GM18499 (cell line): ENCODE results near the gene RAB7A.
"Not testable (repeated sequence)": the region's sequence is repeated elsewhere in the genome, so short reads cannot be mapped to it uniquely, and the experiment has no call there.

ENCODE experiments used
- ATAC-seq: cut with Tn5 transposase; IDR thresholded peaks from one replicate; pipeline ENCODE4 v1.9.1; 2021; ENCODE audit warnings: moderate number of reproducible peaks; ENCODE audit not compliant: insufficient read depth, unreplicated experiment

The RAB7A gene

DNA sequence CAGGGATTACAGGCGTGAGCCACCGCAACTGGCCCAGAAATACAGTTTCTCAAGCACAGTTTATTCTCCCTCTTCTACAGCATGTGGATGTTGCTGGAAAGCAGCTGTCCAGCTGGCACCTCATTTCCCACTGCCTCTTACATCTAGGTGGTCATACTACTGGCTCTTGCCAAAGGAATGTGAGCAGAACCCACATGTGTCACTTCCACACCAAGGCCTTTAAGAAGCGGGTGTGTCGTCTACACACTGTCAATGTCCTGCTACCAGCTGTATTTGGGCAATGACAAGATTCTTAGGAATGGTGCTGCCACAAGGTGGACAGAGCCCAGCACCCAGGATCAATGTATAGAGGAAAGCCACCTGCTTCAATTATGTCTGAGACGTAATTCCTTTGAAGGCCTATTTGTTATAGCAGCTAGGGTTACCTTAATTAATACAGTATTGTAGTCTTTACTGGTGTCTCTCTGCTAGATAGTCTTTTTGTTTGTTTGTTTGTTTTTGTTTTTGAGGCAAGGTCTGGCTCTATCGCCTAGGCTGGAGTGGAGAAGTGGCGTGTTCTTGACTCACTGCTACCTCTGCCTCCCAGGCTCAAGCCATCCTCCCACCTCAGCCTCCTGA is 15.1 kb upstream of the RAB7A start:
- no peak for ATAC-seq

DNA sequence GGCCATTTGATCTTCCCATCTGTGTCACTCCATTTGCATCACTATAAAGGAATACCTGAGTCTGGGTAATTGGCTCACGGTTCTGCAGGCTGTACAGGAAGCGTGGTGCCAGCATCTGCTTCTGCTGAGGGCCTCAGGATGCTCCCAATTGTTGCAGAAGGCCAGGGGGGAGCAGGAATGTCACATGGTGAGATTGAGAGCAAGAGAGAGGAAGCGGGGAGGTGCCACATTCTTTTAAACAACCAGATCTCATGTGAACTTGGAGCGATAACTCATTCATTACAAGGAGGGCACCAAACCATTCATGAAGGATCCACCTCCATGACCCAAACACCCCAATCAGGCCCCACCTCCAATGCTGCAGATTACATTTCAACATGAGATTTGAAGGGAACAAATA is 13.1 kb upstream of the RAB7A start:
- no peak for ATAC-seq

DNA sequence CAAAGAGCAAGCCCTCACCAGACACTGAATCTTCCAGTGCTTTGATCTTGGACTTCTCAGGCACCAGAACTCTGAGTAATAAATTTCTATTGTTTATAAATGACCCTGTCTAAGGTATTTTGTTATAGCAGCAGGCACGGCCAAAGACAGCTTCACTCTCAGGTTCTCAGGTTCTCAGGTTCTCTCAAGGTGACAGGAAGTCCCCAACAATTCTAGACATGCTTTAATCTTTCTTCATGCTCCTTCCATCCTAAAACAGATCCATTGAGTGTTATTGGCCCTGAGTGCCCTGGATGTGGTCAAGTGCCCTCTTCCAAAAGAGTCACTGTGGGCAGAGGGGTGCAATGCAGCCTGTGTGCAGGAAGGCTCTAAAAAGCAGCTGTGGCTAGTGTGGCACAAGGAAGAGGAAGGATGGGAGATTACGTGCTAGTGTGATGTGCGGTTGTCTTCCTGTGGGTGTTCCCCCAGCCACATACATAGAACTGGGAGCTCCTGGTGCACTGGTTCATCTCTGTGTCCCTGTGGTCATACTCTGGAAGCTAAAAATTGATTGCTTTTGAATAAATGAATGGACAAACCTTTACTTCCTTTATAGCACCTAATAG is 11.0 kb upstream of the RAB7A start:
- no peak for ATAC-seq

DNA sequence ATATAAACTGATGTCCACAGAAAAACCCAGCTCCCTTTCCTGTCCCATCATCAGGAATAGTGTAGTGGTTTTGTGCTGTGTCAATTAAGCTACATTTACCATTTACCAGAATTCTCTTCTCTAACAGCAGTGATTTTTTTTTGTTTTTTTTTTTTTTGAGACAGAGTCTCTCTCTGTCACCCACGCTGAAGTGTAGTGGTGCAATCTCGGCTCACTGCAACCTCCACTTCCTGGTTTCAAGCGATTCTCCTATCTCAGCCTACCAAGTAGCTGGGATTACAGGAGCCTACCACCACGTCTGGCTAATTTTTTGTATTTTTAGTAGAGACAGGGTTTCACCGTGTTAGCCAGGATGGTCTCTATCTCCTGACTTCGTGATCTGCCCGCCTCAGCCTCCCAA is 7.1 kb upstream of the RAB7A start:
- not testable (repeated sequence) for ATAC-seq

DNA sequence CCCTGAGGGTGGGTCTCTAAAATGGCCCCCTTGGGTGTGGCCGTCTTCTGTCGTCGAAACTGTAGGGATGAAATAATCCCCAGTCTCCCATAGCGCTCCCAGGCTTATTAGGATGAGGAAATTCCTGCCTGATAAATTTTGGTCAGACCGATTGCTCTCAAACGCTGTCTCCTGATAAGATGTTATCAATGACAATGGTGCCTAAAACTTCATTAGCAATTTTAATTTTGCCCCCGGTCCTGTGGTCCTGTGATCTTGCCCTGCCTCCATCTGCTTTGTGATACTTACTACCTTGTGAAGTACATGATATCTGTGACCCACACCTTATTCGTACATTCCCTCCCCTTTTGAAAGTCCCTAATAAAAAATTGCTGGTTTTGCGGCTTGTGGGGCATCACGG is 5.1 kb upstream of the RAB7A start:
- no peak for ATAC-seq

DNA sequence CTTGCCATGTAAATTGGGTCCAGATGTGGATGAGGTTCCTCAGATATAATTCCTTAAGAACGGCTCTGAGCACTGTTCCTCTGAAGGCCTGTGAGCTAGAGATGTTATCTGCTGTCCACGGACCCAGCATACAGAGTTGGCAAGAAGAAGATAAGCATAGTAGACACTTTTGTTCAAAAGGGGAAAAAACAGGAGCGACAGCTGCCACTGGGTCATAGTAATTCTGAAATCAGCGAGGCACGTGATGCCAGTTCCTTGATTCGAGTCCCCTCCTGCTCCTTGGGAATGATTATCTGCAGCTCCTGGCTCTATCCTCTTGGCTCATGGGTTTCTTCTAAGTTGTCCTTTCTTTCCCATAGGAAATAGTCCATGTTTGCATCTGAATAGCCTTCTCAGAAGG is 2.5 kb upstream of the RAB7A start:
- ATAC-seq, result no peak

DNA sequence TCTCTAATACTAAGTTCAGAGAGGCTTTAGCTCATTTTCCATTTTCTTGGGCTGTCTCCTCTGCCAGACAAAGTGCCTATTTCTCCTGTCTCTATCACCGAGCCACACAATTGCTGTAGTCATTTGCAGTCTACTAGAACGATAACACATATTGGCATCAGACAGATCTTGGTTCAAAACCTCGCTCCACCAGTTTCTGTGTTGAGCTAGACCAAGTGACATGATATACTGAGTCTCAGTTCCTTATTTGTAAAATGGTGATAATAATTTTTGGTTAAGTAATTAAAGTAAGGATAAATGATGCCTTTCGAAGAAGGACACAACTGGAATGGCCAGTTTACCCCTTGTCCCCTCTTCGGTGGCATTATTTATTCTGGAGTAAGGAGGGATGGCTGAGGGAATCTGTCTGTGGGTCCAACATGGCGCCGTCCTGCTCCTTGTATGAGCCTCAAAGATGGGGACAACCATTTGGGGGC is 398 bp upstream of the RAB7A start:
- peak; percentile 7 for ATAC-seq

DNA sequence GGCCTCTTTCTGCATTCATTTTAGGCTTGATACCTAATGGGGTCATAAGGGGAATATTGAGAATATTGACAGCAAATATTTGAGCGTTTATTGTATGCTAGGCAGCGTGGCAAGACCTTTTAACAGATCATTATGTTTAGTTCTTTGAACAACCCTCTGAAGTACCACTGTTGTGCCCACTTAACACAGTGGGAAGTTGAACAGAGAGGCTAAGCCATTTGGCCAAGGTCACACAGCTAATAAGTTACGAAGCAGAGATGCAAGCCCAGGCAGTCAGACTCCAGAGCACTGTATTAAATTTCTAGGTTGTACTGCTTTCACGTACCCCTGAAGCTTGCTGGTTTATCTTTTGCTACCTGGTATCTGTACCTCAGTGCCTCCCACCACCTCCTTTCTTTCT is 1.1 kb downstream of the RAB7A start:
- ATAC-seq, result no peak

DNA sequence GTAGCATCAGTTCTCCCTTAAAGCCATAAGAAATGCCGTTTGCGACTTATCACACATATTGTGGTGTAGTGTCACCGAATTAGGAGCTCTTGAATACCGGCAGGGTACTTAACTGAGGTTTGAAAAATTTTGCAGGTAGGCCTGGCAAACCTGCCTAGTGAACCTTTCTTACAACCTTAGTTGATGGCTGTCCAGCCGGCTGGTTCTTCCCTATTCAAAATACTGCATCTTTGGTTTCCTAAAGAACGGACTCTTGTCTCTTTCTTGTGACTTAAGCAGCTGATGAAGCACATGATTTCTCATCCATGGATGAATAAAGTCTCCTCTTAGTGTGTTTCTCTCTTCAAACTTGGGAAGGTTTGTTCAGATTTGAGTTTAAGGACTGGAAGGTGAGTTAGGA is 1.5 kb downstream of the RAB7A start:
- ATAC-seq, result no peak

DNA sequence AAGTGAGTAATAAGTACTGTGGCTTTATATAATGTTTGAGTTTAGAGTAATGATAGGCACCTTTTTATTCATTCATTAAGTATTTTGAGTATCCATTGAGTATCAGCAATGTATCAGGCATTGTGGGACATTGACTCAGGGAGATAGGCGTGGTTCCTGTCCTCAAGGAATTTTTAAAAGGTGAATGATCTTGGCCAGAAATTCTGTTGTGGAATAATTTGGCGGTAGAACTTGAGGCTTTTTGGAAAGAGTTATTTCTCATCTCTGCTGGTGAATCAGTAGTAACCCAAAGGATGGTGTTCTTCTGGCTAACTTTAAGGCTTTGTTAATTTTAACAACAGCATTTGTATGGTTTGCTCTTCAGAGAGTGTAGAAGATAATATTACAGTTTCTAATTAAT is 2.0 kb downstream of the RAB7A start:
- ATAC-seq, result no peak

DNA sequence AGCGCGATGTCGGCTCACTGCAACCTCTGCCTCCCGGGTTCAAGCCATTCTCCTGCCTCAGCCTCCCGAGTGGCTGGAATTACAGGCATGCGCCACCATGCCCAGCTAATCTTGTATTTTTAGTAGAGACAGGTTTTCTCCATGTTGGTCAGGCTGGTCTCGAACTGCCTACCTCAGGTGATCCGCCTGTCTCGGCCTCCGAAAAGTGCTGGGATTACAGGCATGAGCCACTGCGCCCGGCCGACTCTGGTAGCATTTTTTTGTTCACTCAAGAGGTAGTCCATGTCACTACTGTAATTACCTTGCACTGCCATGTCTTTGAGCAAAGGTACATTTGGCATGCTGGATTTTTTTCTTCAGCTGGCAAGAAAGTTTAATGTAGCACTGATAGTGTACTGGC is 2.5 kb downstream of the RAB7A start:
- ATAC-seq, result not testable (repeated sequence)

DNA sequence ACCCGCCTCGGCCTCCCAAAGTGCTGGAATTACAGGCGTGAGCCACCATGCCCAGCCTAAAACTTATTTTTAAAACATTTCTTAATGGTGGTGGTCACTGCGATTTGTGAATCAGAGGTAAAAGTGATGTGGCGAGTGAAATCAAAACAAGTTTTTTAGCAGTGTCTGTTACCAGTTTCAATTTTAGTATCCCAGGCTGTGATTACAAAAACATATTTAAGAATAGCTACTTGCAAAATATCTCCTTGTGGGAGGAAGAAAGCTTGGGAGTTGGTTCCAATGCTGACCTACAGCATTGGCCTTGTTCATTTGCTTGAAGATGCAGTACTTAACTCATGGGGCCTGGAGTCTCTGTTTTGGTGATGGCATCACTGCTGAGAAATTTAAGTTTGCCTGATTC is 4.5 kb downstream of the RAB7A start:
- no peak for ATAC-seq

DNA sequence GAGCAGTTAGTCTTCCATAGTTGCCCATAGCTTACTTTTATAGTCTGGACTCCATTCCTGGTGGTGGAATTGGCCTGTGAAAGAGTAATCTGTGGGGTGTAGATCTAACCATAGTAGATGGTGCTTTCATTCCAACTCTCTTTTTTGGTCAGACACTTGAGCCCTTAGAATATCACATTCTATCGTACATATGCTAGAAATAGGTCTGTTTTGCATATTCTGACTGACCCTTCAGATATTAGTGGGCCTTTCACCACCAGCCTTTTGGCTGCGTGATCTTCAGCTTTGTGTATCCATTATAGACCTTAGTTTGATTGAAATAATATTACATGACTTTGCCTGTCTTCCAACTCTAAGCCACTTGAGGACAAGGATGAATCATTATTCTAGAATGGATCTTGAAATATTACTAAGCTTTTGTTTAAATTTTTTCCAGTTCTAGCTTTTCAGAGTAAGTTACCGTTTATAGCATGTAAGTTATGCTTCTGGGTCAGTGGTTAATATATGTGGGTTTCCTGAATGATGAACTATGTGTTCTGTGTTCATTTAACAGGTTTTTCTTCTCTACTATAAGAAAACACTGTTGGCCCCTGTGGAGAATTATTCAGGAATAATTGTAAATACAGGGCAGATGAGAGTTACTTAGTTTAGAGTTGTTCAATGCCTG is 8.7 kb downstream of the RAB7A start:
- ATAC-seq, result no peak

DNA sequence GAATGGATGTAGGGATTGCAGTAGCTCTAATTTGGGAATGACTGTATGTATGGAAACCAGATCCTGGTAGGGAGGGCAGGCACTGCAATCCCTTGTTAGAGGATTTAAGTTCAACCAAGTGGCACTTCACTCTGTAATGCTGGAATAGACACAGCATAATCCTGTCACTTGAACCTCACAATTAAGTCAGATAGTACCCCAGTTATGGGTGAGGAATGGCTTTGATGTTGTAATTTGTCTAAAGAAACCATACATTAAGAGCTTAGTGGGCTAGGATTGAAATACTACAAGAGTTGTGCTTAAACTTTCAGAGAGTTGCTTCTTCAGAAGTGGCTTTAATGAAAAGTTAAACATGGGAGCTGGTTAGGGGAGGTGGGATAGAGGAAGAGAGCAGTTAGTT is 9.3 kb downstream of the RAB7A start:
- no peak for ATAC-seq

DNA sequence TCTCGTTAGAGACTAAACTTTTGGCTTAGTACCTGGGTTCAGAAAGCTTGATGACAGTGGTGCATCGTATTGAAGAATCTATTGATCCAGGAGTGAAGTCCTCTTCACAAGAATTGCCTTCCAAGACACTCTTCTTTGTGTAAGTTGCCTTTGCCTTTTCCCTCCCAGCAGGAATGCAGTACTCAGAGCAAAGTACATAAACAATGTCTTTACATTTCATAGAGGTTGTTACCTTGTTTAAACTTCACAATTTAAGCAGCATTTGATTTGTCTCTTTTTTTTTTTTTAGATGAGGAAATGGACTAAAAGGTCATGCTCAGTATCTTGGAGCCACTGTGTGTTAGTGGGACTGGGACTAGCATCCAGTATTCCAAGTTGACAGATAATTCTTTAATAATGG is 9.9 kb downstream of the RAB7A start:
- no peak for ATAC-seq

DNA sequence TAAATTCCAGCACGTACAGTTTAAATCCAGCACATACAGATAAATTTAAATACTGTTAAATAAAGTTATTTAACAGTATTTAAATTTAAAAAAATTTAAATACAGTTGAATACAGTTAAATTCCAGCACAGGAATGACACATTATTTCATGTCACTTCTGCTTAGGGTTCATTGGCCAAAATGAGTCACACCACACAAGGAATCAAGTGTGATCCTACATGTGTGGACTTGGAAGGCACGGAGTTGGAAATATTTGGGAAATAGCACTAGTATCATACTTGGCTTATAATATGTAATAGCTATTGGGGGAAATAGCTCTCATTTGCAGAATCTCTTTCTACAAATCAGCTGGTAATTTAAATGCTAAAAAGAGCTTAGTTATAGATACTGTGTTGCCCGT is 10.6 kb downstream of the RAB7A start:
- no peak for ATAC-seq

DNA sequence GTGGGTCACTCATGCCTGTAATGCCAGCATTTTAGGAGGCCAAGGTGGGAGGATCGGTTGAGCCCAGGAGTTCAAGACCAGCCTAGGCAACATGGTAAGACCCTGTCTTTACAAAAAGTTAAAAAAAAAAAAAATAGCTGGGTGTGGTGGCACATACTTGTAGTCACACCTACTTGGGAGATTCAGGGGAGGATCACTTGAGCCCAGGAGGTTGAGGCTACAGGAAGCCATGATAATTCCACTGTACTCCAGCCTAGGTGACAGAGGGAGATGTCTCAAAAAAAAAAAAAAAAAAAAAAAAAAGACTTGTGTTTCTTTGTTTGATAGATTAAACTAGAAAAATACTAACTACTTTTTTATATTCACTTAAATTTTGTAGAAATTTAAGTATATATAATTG is 14.6 kb downstream of the RAB7A start:
- ATAC-seq, result no peak

DNA sequence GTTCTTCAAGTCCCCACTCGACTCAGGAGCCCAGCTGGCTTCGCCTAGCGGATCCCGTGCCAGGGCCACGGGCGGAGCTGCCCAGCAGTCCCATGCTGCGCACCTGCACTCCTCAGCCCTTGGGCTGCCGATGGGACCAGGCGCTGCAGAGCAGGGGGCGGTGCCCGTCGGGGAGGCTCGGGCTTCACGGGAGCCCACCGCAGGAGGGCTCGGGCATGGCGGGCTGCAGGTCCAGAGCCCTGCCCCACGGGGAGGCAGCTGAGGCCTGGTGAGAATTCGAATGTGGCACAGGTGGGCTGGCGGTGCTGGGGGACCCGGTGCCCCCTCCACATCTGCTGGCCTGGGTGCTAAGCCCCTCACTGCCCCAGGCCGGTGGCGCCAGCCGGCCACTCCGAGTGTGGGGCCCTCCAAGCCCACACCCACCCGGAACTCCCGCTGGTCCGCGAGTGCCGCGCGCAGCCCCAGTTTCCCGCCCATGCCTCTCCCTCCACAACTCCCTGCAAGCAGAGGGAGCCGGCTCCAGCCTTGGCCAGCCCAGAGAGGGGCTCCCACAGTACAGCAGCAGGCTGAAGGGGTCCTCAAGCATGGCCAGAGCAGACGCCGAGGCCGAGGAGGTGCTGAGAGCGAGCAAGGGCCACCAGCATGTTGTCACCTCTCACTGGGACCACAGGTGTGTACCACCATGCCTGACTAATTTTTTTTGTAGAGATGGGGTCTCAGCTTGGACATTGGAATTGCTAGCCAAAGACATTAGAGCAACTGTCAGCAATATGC is 17.0 kb downstream of the RAB7A start:
- ATAC-seq, result no peak

DNA sequence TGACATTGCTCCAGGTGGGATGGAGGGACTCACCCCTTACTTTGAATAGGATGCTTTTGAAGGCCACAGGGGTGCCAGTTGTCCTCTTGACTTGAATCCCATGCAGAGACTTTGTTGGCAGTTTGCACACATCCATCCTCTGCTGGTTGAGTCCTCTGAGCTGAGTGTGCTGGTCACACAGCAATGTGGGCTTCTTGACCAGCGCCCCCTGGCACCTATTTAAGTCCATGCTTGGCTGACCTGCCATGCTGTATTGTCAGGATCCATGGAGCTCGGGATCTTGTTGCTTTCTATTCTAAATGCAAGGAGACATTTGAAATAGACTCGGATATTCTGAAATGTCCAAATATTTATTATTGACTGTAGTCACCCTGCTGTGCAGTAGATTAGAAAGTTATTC is 19.8 kb downstream of the RAB7A start:
- no peak for ATAC-seq

DNA sequence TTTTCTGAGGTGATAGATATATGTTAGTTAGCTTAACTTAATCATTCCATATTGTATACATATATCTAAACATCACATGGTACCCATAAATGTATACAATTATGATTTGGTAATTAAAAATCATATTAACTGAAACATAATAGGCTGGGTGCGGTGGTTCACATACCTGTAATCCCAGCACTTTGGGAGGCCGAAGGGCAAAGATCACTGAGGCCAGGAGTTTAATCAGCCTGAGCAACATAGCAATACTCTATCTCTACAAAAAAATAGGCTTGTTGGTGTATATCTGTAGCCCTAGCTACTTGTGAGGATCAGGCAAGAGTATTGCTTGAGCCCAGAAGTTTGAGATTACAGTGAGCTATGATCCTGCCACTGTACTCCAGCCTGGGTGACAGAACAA is 20.9 kb downstream of the RAB7A start:
- ATAC-seq, result no peak

DNA sequence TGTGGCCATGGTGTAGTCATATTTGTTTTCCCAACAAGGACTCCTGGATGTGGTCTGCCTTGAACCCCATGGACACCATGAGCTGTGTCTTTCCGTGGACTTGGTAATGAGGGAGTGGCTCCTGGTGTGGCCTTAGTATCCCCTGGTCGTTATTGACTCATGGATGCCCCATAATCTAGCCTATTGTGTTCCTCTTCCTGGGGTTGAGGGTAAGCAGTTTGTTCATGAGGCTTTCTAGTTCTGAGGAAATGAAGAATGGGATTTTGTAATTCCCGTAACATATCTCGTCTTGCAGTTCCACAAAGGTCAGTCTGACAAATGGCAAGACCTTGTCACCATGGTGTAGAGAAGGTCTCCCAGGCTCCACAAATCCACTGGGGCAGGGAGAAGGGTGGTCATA is 22.6 kb downstream of the RAB7A start:
- ATAC-seq, result no peak
